Neural progenitor cell (in vitro differentiated cells): ENCODE results near the gene UBE2QL1. TPM values are rescaled to one million over a fixed set of nuclear protein-coding genes. Genes with fewer than 3 reads are reported as not detected.

Source experiments
- DNase-seq: peaks from one replicate; pipeline ENCODE4 v3.0.0-alpha.2; 2016; ENCODE audit warnings: low spot score
- H2AFZ ChIP-seq: fragments of 200-600 bp; sonication (generic); replicated peaks from 2 replicates; pipeline ENCODE4 v1.6.1; 2016; ENCODE audit warnings: antibody characterized with exemption
- H3F3A ChIP-seq: fragments of 200-600 bp; sonication (generic); 2 replicates; pipeline ENCODE4 v1.6.1; 2016; ENCODE audit warnings: antibody characterized with exemption, low read depth
- H3K27ac ChIP-seq: fragments of 200-600 bp; sonication (generic); 2 replicates; pipeline ENCODE4 v1.5.1; 2016; ENCODE audit warnings: mild to moderate bottlenecking
- H3K27me3 ChIP-seq: fragments of 200-600 bp; sonication (generic); 2 replicates; pipeline ENCODE4 v1.6.1; 2016; ENCODE audit warnings: mild to moderate bottlenecking, moderate library complexity
- H3K36me3 ChIP-seq: fragments of 200-600 bp; sonication (generic); 2 replicates; pipeline ENCODE4 v1.5.1; 2016
- H3K4me1 ChIP-seq: fragments of 200-600 bp; sonication (generic); 2 replicates; pipeline ENCODE4 v1.6.1; 2016; ENCODE audit warnings: mixed run types
- H3K4me2 ChIP-seq: fragments of 200-600 bp; sonication (generic); 2 replicates; pipeline ENCODE4 v1.6.1; 2016
- H3K4me3 ChIP-seq: fragments of 200-600 bp; sonication (generic); 2 replicates; pipeline ENCODE4 v1.5.1; 2016
- H3K79me2 ChIP-seq: fragments of 200-600 bp; sonication (generic); 2 replicates; pipeline ENCODE4 v1.6.1; 2016; ENCODE audit warnings: low read depth
- H3K9ac ChIP-seq: fragments of 200-600 bp; sonication (generic); 2 replicates; pipeline ENCODE4 v1.6.1; 2016
- H3K9me3 ChIP-seq: fragments of 200-600 bp; sonication (generic); 2 replicates; pipeline ENCODE4 v1.5.1; 2016; ENCODE audit warnings: low read depth
- H4K20me1 ChIP-seq: fragments of 200-600 bp; sonication (generic); 2 replicates; pipeline ENCODE4 v1.6.1; 2016; ENCODE audit warnings: low read depth
- H3K27ac Mint-ChIP-seq: 3 replicates; pipeline ENCODE4 v1.8.0; 2021; ENCODE audit warnings: mixed read lengths
- H3K27me3 Mint-ChIP-seq: 2 replicates; pipeline ENCODE4 v1.8.0; 2022; ENCODE audit warnings: low read depth, mild to moderate bottlenecking, inconsistent platforms, moderate library complexity, mixed read lengths; ENCODE audit not compliant: insufficient read depth
- H3K36me3 Mint-ChIP-seq: 3 replicates; pipeline ENCODE4 v1.8.0; 2021; ENCODE audit warnings: mixed read lengths
- H3K4me1 Mint-ChIP-seq: 3 replicates; pipeline ENCODE4 v1.8.0; 2021; ENCODE audit warnings: mixed read lengths
- H3K4me3 Mint-ChIP-seq: 3 replicates; pipeline ENCODE4 v1.8.0; 2021; ENCODE audit warnings: mild to moderate bottlenecking, moderate library complexity, mixed read lengths
- H3K9me3 Mint-ChIP-seq: 3 replicates; pipeline ENCODE4 v1.8.0; 2020; ENCODE audit warnings: mixed read lengths
- EZH2 ChIP-seq: fragments of 200-600 bp; sonication (generic); IDR thresholded peaks from 2 replicates; pipeline ENCODE4 v1.6.1; 2017; ENCODE audit warnings: antibody characterized with exemption, mild to moderate bottlenecking, moderate library complexity
- EZH2phosphoT487 ChIP-seq: fragments of 200-600 bp; sonication (generic); IDR thresholded peaks from 2 replicates; pipeline ENCODE4 v1.6.1; 2017; ENCODE audit warnings: antibody characterized with exemption
- total RNA-seq: library from RNA; depleted of rRNA; stranded (reverse); fragments of >200 nt; gene quantifications from 2 replicates; pipeline ENCODE4 v1.2.3, GENCODE V29; 2015; ENCODE audit warnings: low replicate concordance
- TF ChIP-seq, protein P1 (sequence below): fragments of 200-600 bp; sonication (generic); IDR thresholded peaks from 2 replicates; pipeline ENCODE4 v1.5.1; 2017; ENCODE audit warnings: antibody characterized with exemption, mild to moderate bottlenecking

UBE2QL1 gene, protein sequence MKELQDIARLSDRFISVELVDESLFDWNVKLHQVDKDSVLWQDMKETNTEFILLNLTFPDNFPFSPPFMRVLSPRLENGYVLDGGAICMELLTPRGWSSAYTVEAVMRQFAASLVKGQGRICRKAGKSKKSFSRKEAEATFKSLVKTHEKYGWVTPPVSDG
- total RNA-seq = 0.30 and 0.62 TPM in 2 replicates

DNA sequence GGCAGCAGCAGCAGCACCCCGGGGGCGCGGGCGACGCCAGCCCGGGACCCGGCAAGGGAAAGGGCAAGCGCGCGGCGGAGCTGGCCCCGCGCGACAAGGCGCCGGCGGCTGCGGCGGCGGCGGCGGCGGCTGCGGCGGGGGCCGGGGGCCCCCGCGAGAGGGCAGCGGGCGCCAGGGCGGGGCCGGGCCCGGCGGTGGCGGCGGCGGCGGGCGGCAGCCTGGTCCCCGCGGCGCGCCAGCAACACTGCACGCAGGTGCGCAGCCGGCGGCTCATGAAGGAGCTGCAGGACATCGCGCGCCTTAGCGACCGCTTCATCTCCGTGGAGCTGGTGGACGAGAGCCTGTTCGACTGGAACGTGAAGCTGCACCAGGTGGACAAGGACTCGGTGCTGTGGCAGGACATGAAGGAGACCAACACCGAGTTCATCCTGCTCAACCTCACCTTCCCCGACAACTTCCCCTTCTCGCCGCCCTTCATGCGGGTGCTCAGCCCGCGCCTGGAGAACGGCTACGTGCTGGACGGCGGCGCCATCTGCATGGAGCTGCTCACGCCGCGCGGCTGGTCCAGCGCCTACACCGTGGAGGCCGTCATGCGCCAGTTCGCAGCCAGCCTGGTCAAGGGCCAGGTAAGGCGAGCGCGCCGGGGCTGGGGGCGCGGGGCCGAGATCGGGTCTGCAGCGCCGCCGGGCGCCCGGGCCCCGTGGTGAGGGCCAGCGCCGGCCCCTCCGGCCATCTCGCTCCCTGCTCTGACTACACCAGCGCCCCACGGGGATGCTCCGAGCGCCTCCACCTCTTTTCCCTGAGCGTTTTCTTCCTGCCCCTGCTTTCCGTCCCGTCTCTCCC is at the start of gene UBE2QL1:
Gene UBE2QL1, plus strand, starts transcription at position 238 of the 843 bp plus-strand sequence. Its CDS starts 35 bp downstream, at position 273.
- Histone ChIP-seq H3K9ac (no peak within 1 kb of the TSS), H4K20me1 (peaks cover 22% of the 10 kb centered on the region), H3F3A (peaks cover 25% of the 10 kb centered on the region), H3K79me2 (no peaks in the 10 kb centered on the region), H2AFZ (peak within 1 kb of the TSS; percentile 73), H3K9me3 (no peaks in the 10 kb centered on the region), H3K4me2 (peak within 1 kb of the TSS; percentile 91), H3K27ac (no peak within 1 kb of the TSS), H3K4me3 (peak within 1 kb of the TSS; percentile 66), H3K36me3 (no peaks in the 10 kb centered on the region), H3K27me3 (peaks cover 91% of the 10 kb centered on the region), H3K4me1 (peaks cover 28% of the 10 kb centered on the region)
- H3K36me3 Mint-ChIP-seq = no peaks in the 10 kb centered on the region
- peaks cover 27% of the 10 kb centered on the region for H3K4me1 Mint-ChIP-seq
- H3K4me3 Mint-ChIP-seq = peak within 1 kb of the TSS; percentile 85
- no peak within 1 kb of the TSS for H3K27ac Mint-ChIP-seq
- peak; percentile 86 for TF ChIP-seq EZH2
- peak; percentile 57 for TF ChIP-seq EZH2phosphoT487
- TF ChIP-seq, protein P1, sequence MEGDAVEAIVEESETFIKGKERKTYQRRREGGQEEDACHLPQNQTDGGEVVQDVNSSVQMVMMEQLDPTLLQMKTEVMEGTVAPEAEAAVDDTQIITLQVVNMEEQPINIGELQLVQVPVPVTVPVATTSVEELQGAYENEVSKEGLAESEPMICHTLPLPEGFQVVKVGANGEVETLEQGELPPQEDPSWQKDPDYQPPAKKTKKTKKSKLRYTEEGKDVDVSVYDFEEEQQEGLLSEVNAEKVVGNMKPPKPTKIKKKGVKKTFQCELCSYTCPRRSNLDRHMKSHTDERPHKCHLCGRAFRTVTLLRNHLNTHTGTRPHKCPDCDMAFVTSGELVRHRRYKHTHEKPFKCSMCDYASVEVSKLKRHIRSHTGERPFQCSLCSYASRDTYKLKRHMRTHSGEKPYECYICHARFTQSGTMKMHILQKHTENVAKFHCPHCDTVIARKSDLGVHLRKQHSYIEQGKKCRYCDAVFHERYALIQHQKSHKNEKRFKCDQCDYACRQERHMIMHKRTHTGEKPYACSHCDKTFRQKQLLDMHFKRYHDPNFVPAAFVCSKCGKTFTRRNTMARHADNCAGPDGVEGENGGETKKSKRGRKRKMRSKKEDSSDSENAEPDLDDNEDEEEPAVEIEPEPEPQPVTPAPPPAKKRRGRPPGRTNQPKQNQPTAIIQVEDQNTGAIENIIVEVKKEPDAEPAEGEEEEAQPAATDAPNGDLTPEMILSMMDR = peak; percentile 4
- no peaks in the 10 kb centered on the region for H3K9me3 Mint-ChIP-seq
- peak; percentile 58 for DNase-seq
- peaks cover 19% of the 10 kb centered on the region for H3K27me3 Mint-ChIP-seq

DNA sequence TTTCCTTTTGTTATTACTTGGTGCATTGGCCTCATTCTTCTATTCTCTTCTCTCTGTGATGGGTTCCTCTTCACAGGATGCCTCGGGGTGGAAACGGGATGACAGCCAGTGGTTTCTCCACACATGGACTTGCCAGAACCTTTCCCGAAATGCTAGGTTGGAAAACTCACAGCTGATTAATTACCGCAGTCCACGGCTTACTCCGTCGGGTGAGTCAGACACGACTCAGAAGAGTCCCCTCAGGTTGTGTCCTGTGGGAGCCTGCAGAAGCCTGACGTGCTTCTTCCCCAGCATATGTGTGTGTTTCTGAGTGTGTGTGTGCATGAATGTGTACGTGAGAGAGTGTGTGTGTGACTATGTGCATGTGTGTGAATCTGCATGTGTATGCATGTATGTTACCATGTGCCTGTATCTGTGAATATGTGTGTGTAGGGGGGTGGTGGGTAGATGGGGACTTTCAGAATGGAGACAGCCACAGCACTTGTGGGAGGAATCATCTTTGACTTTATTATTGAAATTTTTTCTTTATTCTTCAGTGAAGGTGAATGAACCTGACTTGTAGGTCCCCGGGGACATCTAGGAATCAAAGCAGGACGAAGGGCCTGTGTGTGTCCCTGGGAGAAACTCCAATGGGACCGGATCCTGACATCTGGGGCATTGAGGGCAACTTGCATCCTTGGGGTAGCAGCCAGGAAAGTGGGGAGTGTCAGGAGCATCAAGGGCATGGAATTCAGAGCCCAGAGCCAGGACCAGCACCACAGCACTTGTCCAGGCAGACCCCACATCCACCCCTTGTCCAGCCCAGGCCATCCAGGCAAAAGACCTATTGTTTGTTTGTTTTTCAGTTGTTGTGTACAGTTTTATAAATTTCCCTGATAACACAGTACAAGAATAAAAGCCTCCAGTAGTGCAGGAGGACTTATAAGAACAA is 48.4 kb upstream of the UBE2QL1 start:
- Histone ChIP-seq H3K4me2 (no peak overlapping the region), H3K27ac (no peak overlapping the region), H3K36me3 (no peaks in the 10 kb centered on the region), H2AFZ (no peak overlapping the region), H3K79me2 (no peaks in the 10 kb centered on the region), H3K27me3 (no peaks in the 10 kb centered on the region), H3K9me3 (no peaks in the 10 kb centered on the region), H3F3A (no peaks in the 10 kb centered on the region), H4K20me1 (no peaks in the 10 kb centered on the region), H3K4me3 (no peak overlapping the region), H3K9ac (no peak overlapping the region), H3K4me1 (no peaks in the 10 kb centered on the region)
- H3K4me3 Mint-ChIP-seq = no peak overlapping the region
- H3K27me3 Mint-ChIP-seq = peaks cover 8% of the 10 kb centered on the region
- no peaks in the 10 kb centered on the region for H3K36me3 Mint-ChIP-seq
- TF ChIP-seq EZH2phosphoT487 = no peak
- TF ChIP-seq, protein P1 = no peak
- TF ChIP-seq EZH2 = no peak
- H3K4me1 Mint-ChIP-seq = no peaks in the 10 kb centered on the region
- no peak for DNase-seq
- H3K9me3 Mint-ChIP-seq = no peaks in the 10 kb centered on the region
- no peak overlapping the region for H3K27ac Mint-ChIP-seq

DNA sequence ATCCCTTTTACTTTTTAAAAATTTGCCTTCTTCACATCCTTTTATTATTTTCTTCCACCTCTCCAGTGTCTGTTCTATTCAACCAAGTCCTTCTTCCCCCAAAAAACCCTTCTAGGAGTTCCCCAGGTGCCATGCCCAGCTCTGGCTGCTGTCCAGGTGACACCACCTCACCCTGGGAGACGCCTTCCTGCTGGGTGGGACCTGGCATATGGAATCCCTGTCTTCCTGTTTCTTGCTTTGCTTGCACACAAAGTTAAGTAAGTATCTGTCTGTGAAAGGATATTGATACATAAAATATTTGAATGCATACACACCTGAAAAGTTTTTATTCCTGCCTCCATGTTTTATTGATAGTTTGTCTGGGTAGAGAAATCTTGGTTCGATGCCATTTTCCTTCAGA is 47.2 kb upstream of the UBE2QL1 start:
- no peak overlapping the region for H3K4me3 ChIP-seq
- no peaks in the 10 kb centered on the region for H3K27me3 ChIP-seq
- Mint-ChIP-seq H3K27ac (no peak overlapping the region), H3K27me3 (peaks cover 5% of the 10 kb centered on the region), H3K36me3 (no peaks in the 10 kb centered on the region), H3K4me3 (no peak overlapping the region), H3K9me3 (no peaks in the 10 kb centered on the region), H3K4me1 (no peaks in the 10 kb centered on the region)
- TF ChIP-seq EZH2 (no peak), EZH2phosphoT487 (no peak)
- TF ChIP-seq, protein P1 = no peak
- H3K36me3 ChIP-seq = no peaks in the 10 kb centered on the region
- no peak for DNase-seq
- no peak overlapping the region for H3K27ac ChIP-seq
- H3K9me3 ChIP-seq = no peaks in the 10 kb centered on the region
- H2AFZ ChIP-seq = no peak overlapping the region
- H3K79me2 ChIP-seq = no peaks in the 10 kb centered on the region
- no peak overlapping the region for H3K4me2 ChIP-seq
- H3F3A ChIP-seq = no peaks in the 10 kb centered on the region
- H3K9ac ChIP-seq = no peak overlapping the region
- H4K20me1 ChIP-seq = no peaks in the 10 kb centered on the region
- no peaks in the 10 kb centered on the region for H3K4me1 ChIP-seq
